NAMALWA (cell line): Measurements from ENCODE around the gene HSD17B10.
"Not testable (repeated sequence)": the region's sequence is repeated elsewhere in the genome, so short reads cannot be mapped to it uniquely, and the experiment has no call there.

ENCODE experiments used
- DNase-seq: peaks from one replicate; pipeline ENCODE4 v3.0.0-alpha.2; 2015; ENCODE audit warnings: low spot score

HSD17B10 gene

GRCh38 chrX:53433651-53434639, at the start of gene HSD17B10:
Gene HSD17B10, minus strand, starts transcription at chrX:53434370. Its CDS starts 25 bp downstream, at chrX:53434345.
- DNase-seq, result peak; percentile 88

GRCh38 chrX:53483416-53483815, 49.2 kb upstream of the HSD17B10 start:
- no peak for DNase-seq

DNA sequence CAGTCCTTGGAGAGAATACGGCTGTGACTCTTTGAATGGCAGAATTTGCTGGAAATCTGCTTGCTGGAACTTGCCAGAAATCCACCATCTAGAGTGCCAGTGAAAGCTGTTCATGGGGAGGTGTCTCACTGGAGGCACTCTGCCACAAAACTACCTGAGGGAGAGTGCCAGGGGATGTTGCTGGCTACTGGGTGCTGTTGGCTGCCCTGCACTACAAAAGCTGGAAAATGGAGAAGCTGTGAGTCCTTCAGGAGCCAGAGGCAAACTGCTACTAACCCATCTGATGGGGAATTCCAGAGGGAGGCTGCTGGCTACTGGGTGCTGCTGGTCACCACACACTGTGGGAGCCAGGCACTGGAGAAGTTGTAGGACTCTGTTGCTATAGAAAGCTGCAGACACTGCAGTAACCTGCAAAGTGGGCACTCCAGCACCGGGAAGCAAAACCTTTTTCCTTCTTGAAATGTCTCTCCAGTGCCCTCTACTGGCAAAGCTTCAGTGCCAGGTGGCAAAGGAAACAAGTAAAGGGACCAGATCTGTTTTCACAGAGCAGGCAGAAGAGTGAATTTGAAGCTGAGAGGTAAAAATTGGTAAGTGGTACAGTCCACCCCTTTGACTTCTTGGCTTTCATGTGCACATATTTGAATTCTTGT, 47.8 kb upstream of the HSD17B10 start:
- DNase-seq, result peak; percentile 73

- peak; percentile 45 for DNase-seq
Measured at GRCh38 chrX:53481093-53481492, 46.9 kb upstream of the HSD17B10 start.

DNA sequence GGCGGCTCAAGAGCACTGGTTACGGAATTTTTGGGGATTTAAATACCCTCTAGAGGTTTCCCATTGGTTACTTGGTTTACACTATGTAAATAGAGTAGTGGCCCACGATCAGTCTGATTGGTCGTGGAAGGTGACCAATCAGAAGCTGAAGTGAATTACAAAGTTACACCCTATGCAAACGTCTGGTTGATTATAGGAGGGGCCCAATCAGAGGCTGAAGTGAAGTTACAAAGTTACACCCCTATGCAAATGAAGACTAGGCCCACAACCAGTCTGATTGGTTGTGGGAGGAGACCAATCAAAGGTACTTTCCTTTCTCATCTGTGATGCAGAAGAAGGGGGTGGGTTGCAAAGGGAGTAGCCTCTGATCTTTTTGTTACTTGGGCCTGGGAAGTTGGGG, 45.1 kb upstream of the HSD17B10 start:
- DNase-seq, result peak; percentile 84

DNA sequence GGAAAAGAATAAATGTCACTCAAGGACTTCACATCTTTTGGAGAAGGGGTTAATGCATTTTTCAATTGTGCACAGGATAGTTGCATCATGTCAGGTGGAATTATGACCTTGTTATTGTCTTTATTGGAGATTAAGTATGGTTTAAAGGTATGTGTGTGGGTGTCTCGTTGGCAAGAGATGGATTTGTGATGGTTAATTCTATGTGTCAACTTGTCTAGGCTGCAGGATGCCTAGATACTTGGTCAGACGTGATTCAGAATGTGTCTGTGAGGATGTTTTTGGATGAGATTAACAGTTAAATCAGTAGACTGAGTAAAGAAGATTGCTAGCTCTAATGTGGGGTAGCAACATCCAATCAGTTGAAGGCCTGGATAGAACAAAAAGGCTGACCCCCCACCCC, 42.2 kb upstream of the HSD17B10 start:
- no peak for DNase-seq

DNA sequence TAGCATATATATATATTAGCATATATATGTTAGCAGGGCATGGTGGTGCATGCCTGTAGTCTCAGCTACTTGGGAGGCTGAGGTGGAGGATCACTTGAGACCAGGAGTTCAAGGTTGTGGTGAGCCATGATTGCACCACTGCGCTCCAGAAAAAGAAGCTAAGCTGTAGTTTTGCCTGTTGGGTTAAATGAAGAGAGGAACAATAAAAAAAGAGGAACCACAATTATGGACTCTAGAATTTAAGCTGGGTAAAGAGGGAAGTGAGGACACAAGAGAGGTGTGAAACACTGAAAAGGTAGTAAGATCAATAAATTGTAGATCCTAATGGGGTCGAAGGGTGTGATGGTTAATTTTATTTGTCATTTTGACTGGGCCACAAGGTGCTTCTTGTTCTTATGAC, 40.5 kb upstream of the HSD17B10 start:
- DNase-seq, result no peak

DNA sequence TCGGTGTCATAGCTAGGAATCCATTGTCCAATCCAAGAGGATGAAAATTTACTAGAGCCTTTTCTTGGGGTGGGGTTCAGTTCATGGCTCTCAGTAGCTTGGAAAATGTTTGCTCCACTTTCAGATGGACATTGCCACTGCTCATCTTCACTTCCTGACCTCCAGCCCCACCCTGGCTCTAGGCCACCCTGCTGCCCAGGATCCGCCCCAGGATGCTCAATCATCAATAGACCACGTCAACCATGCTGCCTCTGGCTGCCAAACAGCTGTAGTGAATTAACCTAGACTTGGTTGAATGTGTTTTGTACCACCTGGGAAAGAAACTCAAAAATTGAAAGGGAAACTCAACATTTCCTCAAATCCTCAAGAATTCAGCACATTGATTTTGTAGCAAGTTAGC, 37.2 kb upstream of the HSD17B10 start:
- DNase-seq, result no peak

- not testable (repeated sequence) for DNase-seq
Measured at GRCh38 chrX:53468659-53469058, 34.5 kb upstream of the HSD17B10 start.

- no peak for DNase-seq
Measured at GRCh38 chrX:53458082-53458481, 23.9 kb upstream of the HSD17B10 start.

DNA sequence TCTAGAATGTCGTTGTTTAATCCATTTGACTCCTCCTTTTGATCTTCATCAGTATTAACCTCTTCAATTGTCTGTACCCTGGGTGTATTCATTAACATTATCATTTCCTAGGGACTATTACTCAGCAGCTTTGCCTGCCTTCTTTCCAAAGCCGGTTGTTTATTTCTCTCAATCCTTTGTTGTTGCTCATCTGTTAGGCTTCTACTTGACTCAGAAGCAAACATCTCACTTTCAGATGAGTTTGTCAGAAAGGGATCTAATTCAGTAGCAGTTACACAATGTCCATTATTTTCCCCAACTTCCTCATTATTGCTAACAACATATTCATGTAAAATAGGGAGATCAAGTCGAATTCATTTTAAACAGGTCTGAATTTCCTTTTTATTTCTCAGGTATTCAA, 22.1 kb upstream of the HSD17B10 start:
- no peak for DNase-seq

- DNase-seq, result no peak
Measured at GRCh38 chrX:53452812-53453211, 18.6 kb upstream of the HSD17B10 start.

DNA sequence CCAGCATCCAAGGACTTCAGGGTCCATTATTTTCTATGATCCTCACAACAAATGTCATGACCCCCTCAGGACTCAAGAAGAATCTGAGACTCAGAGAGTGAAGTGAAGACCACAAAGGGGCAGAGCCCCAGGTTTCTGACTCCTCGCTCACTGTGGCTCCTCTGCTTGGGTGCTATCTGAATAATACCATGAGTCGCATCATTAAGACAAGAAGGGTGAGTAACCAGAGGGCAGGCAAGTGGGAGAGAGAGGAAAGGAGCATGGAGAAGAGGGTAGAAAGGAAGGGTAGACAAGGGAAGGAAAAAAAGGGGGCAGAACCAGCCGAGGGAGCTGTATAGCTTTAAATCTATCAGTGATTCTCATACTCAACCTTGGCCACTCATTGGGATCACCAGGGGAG, 15.5 kb upstream of the HSD17B10 start:
- DNase-seq, result no peak

DNA sequence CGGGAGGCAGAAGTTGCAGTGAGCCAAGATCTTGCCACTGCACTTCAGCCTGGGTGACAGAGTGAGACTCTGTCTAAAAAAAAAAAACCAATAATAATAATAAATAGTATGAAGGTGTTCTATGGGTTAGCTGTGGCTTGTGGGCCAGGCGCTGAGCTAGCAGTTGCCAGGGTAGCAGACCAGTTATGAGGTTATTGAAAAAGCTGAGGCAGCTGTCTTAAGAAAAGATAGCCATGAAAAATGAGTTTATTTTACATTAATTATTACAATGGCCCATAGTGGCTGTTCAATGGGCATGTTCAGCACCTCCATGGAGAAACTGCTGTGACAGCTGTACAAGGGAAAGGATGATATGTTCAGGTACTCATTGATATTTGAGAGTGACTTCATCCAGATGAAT, 13.3 kb upstream of the HSD17B10 start:
- DNase-seq, result no peak

- DNase-seq, result peak; percentile 62
Measured at GRCh38 chrX:53445977-53446376, 11.8 kb upstream of the HSD17B10 start.

GRCh38 chrX:53442322-53442631, 8.1 kb upstream of the HSD17B10 start:
- peak; percentile 17 for DNase-seq

DNA sequence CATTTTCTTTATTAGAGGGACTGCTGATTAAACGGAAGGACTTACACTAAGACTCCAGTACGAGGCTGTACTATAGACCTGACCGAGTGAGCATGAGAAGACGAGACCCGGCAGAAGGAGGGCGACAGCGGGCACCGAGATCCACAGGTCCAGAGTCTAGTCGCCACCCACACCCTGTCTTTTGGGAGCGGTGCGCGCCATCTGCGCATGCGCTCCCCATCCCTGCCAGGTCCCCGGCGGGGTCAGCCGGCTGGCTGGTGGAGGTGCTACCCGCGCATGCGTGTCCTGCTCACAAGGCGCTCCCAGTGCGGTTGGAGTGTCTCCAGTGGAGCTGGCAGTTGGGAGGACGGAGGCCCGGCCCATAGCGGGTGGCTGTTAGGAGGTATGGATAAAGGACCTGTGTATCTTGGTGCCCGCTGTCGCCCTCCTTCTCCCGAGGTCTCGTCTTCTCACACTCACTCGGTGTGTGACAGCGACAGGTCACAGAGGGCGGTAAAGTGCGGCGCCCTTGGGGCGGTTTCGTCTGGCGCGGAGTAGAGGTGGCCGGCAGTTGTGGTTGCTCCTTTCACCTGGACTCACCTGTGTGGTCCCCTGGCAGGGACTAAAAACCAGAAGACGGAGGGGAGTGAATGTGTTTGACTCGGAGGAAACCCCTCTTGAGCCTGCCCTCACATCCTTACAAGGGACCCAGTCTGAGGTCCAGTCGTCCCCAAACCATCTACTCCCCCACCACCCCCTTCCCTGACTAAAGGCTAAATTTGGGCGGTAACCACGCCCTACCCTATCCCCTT, 7.6 kb upstream of the HSD17B10 start:
- peak; percentile 83 for DNase-seq

- no peak for DNase-seq
Measured at GRCh38 chrX:53440621-53441517, 6.7 kb upstream of the HSD17B10 start.

DNA sequence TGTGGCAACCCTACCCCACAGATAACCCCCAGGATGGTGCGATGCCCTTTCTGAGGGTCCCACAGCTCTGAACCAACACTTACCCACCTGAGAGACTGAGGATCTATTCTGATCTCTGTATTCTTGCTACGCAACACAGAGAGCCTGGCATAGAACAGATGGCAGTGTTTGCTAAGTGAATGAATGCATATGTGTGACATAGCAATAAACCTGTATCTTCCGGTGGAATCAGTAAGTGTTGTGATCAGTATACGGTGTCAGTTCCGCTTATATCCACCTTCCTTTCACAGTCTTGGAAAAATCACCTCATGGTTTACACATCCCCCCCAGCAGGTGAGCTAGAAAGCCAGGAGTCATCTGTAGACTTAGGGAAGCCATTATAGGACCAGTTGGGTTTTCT, 5.9 kb upstream of the HSD17B10 start:
- no peak for DNase-seq

GRCh38 chrX:53438832-53439230, 4.7 kb upstream of the HSD17B10 start:
- DNase-seq, result no peak

DNA sequence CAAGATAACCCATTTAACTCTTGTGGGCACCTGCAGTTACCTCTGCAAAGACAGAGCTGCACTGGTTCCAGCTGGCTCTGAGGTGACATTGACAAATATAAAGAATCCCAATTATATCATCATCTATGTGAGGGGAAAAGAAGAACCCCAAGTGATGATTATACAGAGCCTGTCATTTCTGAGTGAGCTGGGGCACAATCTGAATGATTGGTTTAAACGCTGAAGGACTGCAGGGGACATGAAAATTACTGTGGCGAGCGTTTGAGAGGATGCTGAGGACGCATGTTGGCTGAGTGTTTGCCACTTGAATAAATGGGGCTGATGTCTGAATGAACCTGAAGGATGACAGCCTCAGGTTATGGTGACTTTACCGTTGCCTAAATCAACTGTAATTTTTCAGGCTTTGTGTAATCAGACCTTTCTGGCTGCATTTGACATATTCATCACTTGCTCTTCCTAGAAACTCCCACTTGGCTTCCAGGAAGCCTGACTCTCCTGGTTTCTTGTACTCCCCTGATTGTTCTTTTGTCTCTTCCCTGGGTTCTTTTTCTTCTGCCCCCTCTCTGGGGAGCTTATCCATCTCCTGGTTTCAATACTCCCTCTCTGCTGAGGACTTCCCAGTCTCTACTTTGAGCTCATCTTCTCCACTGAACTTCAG, 4.1 kb upstream of the HSD17B10 start:
- DNase-seq, result no peak
